Small intestine (tissue), 7 donors: ENCODE measurements around the gene TLR2. TPM values are rescaled to one million over a fixed set of nuclear protein-coding genes. Genes with fewer than 3 reads are reported as not detected.

ENCODE experiments used
- DNase-seq, 2 donors: peaks; one replicate each; pipeline versions ENCODE4 v3.0.0 to v3.0.0-alpha.2; 2013
- FAIRE-seq: peaks from 2 replicates; lab custom pipeline; 2012; peaks lifted over from hg19 to GRCh38; lab: Jason Lieb, UNC
- H3K27ac ChIP-seq, 3 donors: one replicate each; pipeline ENCODE4 v1.5.1; 2013; ENCODE audit warnings: low read length in 2 of 3, mild to moderate bottlenecking in 2 of 3, control low read depth in 1 of 3, inconsistent platforms in 1 of 3, low read depth in 1 of 3, moderate library complexity in 1 of 3
- H3K27me3 ChIP-seq, 3 donors: one replicate each; pipeline ENCODE4 v1.6.1; 2013; ENCODE audit warnings: low read length in 3 of 3, inconsistent platforms in 1 of 3; ENCODE audit not compliant: control insufficient read depth in 3 of 3, insufficient read depth in 3 of 3
- H3K36me3 ChIP-seq, 3 donors: one replicate each; pipeline ENCODE4 v1.6.1; 2013; ENCODE audit warnings: low read length in 3 of 3, inconsistent platforms in 1 of 3, low read depth in 1 of 3, mild to moderate bottlenecking in 1 of 3, moderate library complexity in 1 of 3; ENCODE audit not compliant: control insufficient read depth in 3 of 3, insufficient read depth in 2 of 3
- H3K4me1 ChIP-seq, 3 donors: one replicate each; pipeline ENCODE4 v1.6.1; 2013; ENCODE audit warnings: low read length in 2 of 3, inconsistent platforms in 1 of 3, low read depth in 1 of 3, mild to moderate bottlenecking in 1 of 3, moderate library complexity in 1 of 3; ENCODE audit not compliant: control insufficient read depth in 3 of 3, insufficient read depth in 2 of 3
- H3K4me3 ChIP-seq, 3 donors: one replicate each; pipeline ENCODE4 v1.5.1; 2013; ENCODE audit warnings: low read length in 3 of 3, control low read depth in 1 of 3, inconsistent platforms in 1 of 3, low read depth in 1 of 3, mild to moderate bottlenecking in 1 of 3, moderate library complexity in 1 of 3
- H3K9me3 ChIP-seq, 2 donors: one replicate each; pipeline ENCODE4 v1.6.1; 2013; ENCODE audit warnings: low read depth in 1 of 2, low read length in 1 of 2; ENCODE audit not compliant: control insufficient read depth in 2 of 2, insufficient read depth in 1 of 2
- WGBS, 3 donors: extraction: QIAGEN DNeasy Blood & Tissue Kit; methylation state at CpG; one replicate each; pipeline ENCODE4 v1.1.7; 2013; 5-methylcytosine and 5-hydroxymethylcytosine counted together
- polyA plus RNA-seq, 4 donors: library from polyadenylated mRNA; stranded (reverse) in 3 of 4; unstranded in 1 of 4; fragments of 200-250 nt in 3 of 4; fragments of 120-200 nt in 1 of 4; gene quantifications; one replicate each; pipeline versions ENCODE4 v1.2.1 to v1.2.3, GENCODE V29; 2013
- donor health status: healthy with polysubstance abuse.
- donor health status: control.
- donor health status: control.
- donor health status: Bipolar disorder and iron deficiency.
- donor health status: healthy.

TLR2 gene
- polyA plus RNA-seq, 4 donors, result 1.4 to 11.2 (median 3.1) TPM

GRCh38 chr4:153728151-153728550 is 44.1 kb downstream of the TLR2 start:
- no peaks in the 10 kb centered on the region for H3K9me3 ChIP-seq
- H3K36me3 ChIP-seq, result no peaks in the 10 kb centered on the region
- H3K27me3 ChIP-seq, result no peaks in the 10 kb centered on the region
- H3K27ac ChIP-seq, result no peak overlapping the region
- no peak for DNase-seq
- FAIRE-seq, result no peak
- 85 to 95% (median 89%) methylated on average over 5 of the region's 5 CpGs for whole genome bisulfite sequencing, 3 donors
- no peaks in the 10 kb centered on the region for H3K4me1 ChIP-seq
- no peak overlapping the region for H3K4me3 ChIP-seq

GRCh38 chr4:153728660-153729059 is 44.6 kb downstream of the TLR2 start:
- no peak overlapping the region for H3K4me3 ChIP-seq
- H3K27ac ChIP-seq, result no peak overlapping the region
- H3K27me3 ChIP-seq, result no peaks in the 10 kb centered on the region
- no peaks in the 10 kb centered on the region for H3K4me1 ChIP-seq
- WGBS, 3 donors, result 57 to 63% (median 57%) methylated on average over 4 of the region's 4 CpGs
- DNase-seq, result no peak
- no peaks in the 10 kb centered on the region for H3K36me3 ChIP-seq
- no peaks in the 10 kb centered on the region for H3K9me3 ChIP-seq
- no peak for FAIRE-seq

- WGBS, 3 donors, result 76 to 90% (median 85%) methylated on average over 2 of the region's 2 CpGs
- no peaks in the 10 kb centered on the region for H3K27me3 ChIP-seq
- no peak overlapping the region for H3K4me3 ChIP-seq
- no peaks in the 10 kb centered on the region for H3K9me3 ChIP-seq
- H3K4me1 ChIP-seq, result no peaks in the 10 kb centered on the region
- H3K36me3 ChIP-seq, result no peaks in the 10 kb centered on the region
- FAIRE-seq (no peak), DNase-seq (no peak)
- H3K27ac ChIP-seq, result no peak overlapping the region
Measured at GRCh38 chr4:153729895-153730294, 45.8 kb downstream of the TLR2 start.

DNA sequence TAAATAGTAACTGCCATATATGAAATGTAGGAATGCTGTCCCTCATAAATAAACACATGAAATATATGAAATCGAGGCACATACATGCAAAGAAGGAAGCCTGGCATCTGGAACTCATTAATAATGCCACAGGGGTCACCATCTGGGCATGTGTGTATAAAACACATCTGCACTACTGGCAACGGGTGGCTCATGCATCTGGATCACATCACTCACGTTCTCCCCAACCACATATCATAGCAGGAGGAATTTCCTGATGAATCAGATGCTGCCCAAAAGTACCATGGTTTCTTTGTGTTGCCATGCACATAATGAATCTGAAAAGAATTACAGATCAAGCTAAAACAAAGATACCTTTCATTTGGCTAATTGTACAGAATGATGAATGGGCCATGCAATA is 47.2 kb downstream of the TLR2 start:
- DNase-seq (no peak), FAIRE-seq (no peak)
- Histone ChIP-seq H3K4me3 (no peak overlapping the region), H3K9me3 (no peaks in the 10 kb centered on the region), H3K36me3 (no peaks in the 10 kb centered on the region), H3K4me1 (no peaks in the 10 kb centered on the region), H3K27ac (no peak overlapping the region), H3K27me3 (no peaks in the 10 kb centered on the region)
- 39 to 49% (median 40%) methylated on average over 3 of the region's 3 CpGs for WGBS, 3 donors

- H3K27me3 ChIP-seq, result no peaks in the 10 kb centered on the region
- no peak for FAIRE-seq
Measured at GRCh38 chr4:153733751-153734448, 49.8 kb downstream of the TLR2 start.

GRCh38 chr4:153735906-153736461 is 51.9 kb downstream of the TLR2 start:
- DNase-seq, result no peak
- Histone ChIP-seq H3K9me3 (peaks cover 0 to 3% of the 10 kb centered on the region in 2 donors), H3K4me3 (no peak overlapping the region), H3K36me3 (no peaks in the 10 kb centered on the region), H3K27me3 (no peaks in the 10 kb centered on the region), H3K4me1 (no peaks in the 10 kb centered on the region), H3K27ac (no peak overlapping the region)
- FAIRE-seq, result no peak

More at GRCh38 chr4:153733751-153734448, 49.8 kb downstream of the TLR2 start:
- H3K9me3 ChIP-seq, result no peaks in the 10 kb centered on the region
- no peak overlapping the region for H3K4me3 ChIP-seq
- no peaks in the 10 kb centered on the region for H3K4me1 ChIP-seq
- DNase-seq, result no peak
- WGBS, 3 donors, result 68 to 77% (median 73%) methylated on average over 4 of the region's 4 CpGs
- no peaks in the 10 kb centered on the region for H3K36me3 ChIP-seq
- H3K27ac ChIP-seq, result no peak overlapping the region

DNA sequence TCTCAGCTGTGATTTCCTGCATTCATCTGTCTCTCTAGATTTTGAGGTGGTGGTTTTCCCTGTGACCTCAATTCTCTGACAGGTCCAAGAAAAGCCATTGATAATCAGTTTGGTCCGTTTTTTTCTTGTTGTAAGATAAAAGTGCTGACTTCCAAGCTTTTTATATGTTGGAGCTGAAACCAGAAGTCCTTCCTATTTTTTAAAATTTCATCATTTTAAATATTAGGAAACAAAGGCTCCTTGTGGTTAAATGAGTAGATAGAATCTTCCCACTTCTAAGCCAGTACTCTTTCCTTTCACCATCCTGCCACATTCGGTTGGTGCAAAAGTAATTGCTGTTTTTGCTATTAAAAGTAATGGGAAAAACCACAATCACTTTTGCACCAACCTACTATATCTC is 57.5 kb downstream of the TLR2 start:
- Histone ChIP-seq H3K27ac (no peak overlapping the region), H3K9me3 (peaks cover 0 to 7% of the 10 kb centered on the region in 2 donors), H3K4me1 (no peaks in the 10 kb centered on the region), H3K36me3 (no peaks in the 10 kb centered on the region), H3K27me3 (no peaks in the 10 kb centered on the region), H3K4me3 (no peak overlapping the region)
- FAIRE-seq (no peak), DNase-seq (no peak)
- WGBS, 3 donors, result 73 to 79% (median 78%) methylated on average over 2 of the region's 2 CpGs

DNA sequence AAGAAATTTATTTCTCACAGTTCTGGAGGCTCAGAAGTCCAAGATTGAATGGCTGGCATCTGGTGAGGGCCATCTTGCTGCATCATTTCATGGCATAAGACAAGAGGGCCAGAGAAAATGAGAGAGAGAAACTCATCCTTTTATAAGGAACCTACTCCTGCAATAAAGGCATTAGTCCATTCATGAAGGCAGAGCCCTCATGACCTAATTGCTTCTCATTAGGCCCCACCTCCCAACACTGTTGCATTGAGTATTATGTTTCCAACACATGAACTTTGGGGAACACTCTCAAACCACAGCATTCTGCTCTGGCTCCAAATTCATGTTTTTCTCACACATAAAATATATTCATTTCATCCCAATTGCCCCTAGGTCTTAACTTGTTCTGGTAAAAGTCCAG is 61.6 kb downstream of the TLR2 start:
- no peaks in the 10 kb centered on the region for H3K4me1 ChIP-seq
- H3K4me3 ChIP-seq, result no peak overlapping the region
- DNase-seq (no peak), FAIRE-seq (no peak)
- no peaks in the 10 kb centered on the region for H3K27me3 ChIP-seq
- H3K27ac ChIP-seq, result no peak overlapping the region
- H3K36me3 ChIP-seq, result no peaks in the 10 kb centered on the region
- peaks cover 0 to 7% of the 10 kb centered on the region in 2 donors for H3K9me3 ChIP-seq
